Stimulated activated CD8-positive, alpha-beta memory T cell treated with anti-CD3 and anti-CD28 coated beads, Interleukin-4, amount 100 ng/mL, for 1 hour (primary cell): Measurements from ENCODE around the gene TSPAN15.
"Not testable (repeated sequence)": the region's sequence is repeated elsewhere in the genome, so short reads cannot be mapped to it uniquely, and the experiment has no call there.

ENCODE experiments used
- DNase-seq, 2 donors: peaks; one replicate each; pipeline ENCODE4 v3.0.0-alpha.2; 2020; ENCODE audit warnings: low read depth in 2 of 2, low spot score in 1 of 2

The TSPAN15 gene

GRCh38 chr10:69445041-69445440 lies 6.2 kb upstream of the TSPAN15 start:
- DNase-seq: no peak

- no peak for DNase-seq
These were observed 5.0 kb upstream of the TSPAN15 start for GRCh38 chr10:69446229-69446628.

DNA sequence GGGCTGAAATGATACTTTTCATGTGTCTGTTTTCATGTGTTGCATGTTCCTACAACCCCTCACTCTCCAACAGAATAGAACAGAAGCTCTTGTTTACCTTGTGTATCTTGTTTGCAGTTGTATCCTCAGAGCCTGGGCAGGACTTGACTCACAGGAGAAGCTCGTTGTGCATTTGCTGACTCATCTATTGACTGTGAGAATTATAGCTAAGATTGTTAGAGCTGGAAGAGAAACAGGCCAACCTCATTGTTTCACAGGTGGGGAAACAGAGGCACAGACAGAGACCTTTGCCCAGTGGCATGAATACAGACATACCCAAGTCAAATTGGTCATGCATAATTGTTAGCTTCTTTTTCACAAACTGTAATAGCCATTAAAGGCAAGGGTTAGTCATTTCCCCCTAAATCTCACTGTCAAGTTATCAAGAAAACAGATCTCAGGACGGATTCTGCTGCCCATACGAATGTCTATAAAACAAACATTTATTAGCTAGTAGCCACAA lies 4.6 kb upstream of the TSPAN15 start:
- DNase-seq: no peak

DNA sequence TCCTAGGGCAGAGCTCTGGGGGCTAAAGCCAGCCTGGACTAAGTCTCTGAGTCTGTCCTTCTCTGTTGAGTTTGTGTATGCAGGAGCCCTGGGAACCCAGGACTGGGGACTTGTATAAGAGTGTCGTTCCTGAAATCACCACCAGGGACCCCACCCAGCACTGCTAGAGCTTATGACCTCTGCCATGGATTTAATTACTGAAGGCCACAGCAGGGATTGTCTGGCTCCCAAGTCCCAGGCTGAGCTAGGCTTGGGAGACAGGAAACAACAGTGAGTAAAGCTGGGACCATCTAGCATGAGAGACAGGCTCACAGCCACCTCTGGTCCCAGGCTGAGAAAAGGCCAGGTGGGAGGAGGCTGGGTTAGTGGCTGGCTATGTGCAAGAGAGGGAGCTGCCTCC lies 1.4 kb upstream of the TSPAN15 start:
- DNase-seq: no peak

- not testable (repeated sequence) for DNase-seq
These were observed 870 bp upstream of the TSPAN15 start for GRCh38 chr10:69450395-69450794.

DNA sequence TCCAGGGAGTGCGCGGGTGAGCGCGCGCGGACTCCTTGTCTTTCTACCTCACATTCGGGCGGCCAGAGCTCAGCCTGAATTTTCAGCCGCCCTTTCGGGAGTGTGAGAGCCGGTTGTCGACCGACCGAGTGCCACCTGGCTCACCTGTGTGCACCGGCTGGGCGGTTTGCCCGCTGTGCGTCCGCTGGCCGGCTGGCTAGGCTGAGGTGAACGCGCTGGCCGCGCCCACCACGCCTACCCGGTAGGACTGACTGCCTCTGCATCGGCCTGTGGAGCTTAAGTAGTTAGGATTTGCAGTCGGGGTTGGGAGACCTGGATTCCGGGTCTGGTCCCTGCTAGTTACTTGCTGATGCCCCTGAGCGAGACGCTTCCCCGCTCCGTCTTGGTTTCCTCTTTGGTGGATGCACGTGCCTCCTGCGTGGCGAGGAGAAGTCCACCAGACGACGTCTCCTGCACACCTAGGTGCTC lies 553 bp downstream of the TSPAN15 start:
- no peak for DNase-seq

- DNase-seq: no peak
These were observed 1.6 kb downstream of the TSPAN15 start for GRCh38 chr10:69452676-69453415.

GRCh38 chr10:69453795-69454194 lies 2.5 kb downstream of the TSPAN15 start:
- no peak for DNase-seq

GRCh38 chr10:69455006-69455763 lies 3.9 kb downstream of the TSPAN15 start:
- DNase-seq: no peak

- no peak for DNase-seq
These were observed 5.8 kb downstream of the TSPAN15 start for GRCh38 chr10:69456880-69457693.

DNA sequence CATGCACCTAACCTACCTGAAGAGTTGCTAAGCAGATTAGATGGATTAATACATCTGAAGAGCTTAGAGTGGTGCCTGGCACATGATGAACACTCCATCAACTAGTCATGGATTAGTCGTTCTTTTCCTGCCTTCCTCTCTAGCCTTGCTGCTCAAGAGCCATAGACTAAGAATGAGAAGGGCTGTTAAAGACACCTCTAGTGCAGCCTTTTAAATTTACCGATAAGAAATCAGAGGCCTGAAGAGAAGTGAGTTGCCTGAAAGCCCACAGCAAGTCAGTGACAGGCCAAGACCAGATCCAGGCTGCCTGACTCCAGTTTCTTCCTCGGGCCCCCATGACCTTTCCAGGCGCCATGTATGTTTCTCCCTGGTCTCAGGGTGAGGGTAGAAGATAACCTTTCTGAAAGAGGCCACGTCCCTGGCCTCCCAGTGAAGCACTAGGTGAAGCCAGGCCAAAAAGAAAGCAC lies 6.5 kb downstream of the TSPAN15 start:
- DNase-seq: no peak

DNA sequence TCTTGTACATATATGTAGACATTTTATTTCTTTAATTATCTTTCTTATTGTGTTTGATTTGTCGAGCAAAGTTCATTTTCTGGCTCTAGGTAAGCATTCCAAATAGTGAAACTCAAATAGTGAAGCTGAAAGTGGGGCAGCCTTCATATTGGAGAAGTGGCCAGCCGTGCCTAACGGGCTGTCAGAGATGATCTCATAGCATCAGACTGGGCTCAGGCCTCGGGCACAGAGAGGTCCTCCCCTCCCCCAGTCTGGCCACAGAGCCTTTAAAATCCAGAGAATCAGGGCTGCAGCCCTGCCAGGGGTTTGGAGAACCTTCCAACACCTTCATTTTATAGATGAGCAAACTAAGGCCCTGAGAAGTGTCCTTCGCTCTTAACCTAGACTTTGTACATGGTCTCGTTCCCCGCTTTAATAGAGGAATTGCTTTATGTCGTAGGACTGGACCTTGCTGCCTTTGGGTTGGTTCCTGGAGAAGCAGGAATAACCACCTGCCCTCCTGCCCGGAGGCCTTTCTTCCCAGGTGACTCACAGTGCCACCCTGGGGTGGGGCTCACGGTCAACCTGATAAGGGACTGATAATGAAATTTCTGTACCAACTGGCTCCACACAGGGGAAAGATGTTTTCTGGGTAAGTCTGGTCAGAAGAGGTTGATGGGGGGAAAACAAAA lies 7.3 kb downstream of the TSPAN15 start:
- DNase-seq: no peak

DNA sequence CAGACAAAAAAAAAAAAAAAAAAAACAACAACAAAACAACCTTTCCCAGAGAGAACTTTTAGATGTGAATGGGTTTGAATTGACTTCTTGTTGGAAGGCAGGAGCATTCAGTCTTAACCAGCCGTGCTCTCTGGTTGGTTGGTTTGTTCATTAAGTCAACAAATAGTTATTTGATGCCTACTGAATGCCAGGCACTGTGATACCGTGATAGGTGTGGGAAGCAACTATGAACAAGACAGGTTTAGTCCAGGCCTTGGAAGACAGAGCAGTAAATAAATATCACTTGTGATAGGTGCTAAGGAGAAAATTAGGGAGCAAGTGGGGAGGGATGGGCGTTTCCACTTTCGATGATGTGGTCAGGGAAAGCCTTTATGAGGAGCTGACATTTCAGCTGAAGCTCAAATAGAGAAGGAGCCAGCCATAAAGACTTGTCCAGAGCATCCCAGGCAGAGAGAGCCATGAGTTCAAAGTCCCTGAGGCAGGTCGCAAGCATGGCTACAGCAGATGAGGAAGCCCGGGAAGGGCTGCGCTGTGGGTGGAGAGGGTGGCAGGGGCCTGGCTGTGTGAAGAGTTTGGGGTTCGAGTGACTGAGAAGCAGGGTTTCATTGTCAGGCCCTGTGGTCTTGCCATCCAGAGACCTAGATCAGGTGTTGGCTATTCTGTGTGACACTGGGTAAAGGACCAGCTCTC lies 8.0 kb downstream of the TSPAN15 start:
- no peak for DNase-seq

DNA sequence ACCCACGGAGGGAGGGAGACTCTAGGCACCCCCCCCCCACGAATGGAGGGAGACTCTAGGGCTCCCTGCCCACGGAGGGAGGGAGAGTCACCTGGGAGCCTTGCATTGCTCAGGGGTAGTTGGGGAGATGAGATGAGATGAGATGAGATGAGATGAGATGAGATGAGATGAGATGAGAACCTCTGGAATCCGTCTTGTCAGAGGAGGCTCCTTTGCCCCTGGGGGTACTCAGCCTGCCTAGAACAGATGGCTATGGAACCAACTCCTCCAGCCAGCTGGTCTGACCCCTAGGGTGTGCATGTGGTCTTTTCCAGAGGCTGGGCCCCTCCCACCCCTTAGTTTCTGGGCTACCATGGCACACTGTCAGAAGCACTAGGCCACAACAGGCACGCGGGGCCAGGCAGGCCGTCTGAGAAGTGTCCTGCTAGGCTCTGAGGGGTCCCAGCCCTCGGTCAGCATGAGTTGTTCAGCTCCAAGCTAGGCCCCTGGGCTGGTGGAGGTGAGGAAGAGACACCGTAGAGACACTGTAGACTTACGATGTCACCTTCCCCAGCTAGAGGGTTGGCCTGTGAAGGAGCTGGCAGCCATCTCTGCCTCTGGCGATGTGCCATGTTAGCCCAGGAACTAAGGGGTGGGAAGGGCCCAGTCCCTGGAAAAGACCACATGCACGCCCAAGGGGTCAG lies 8.8 kb downstream of the TSPAN15 start:
- DNase-seq: no peak

- DNase-seq: no peak
These were observed 9.4 kb downstream of the TSPAN15 start for GRCh38 chr10:69460576-69461242.

- DNase-seq: no peak
These were observed 10.2 kb downstream of the TSPAN15 start for GRCh38 chr10:69461243-69462025.

GRCh38 chr10:69463886-69464285 lies 12.6 kb downstream of the TSPAN15 start:
- no peak for DNase-seq

- no peak for DNase-seq
These were observed 13.1 kb downstream of the TSPAN15 start for GRCh38 chr10:69464401-69464800.
